ENCODE measurements around the gene KIRREL1. TPM values are rescaled to one million over a fixed set of nuclear protein-coding genes. Genes with fewer than 3 reads are reported as not detected.

Gene KIRREL1
- total RNA-seq, 1 donor, result 174 TPM

- peaks cover 47% of the 10 kb centered on the region for H4K20me1 ChIP-seq (ENCODE audit: insufficient read depth, low read length)
- no peak overlapping the region for H3K4me2 ChIP-seq (ENCODE audit: insufficient read depth, low read length)
- peaks cover 35% of the 10 kb centered on the region for H3K4me1 ChIP-seq (ENCODE audit: insufficient read depth, low read length)
- no peak for DNase-seq (ENCODE audit: insufficient read length, low spot score, missing footprints)
- H3K27me3 ChIP-seq (ENCODE audit: insufficient read depth, low read length), result no peaks in the 10 kb centered on the region
- no peaks in the 10 kb centered on the region for H3K9me3 ChIP-seq (ENCODE audit: low read depth, low read length)
- no peak overlapping the region for H2AFZ ChIP-seq (ENCODE audit: low read length)
- H3K4me3 ChIP-seq (ENCODE audit: insufficient read depth, low read length), result no peak overlapping the region
- peaks cover 31% of the 10 kb centered on the region for H3K36me3 ChIP-seq (ENCODE audit: insufficient read depth, low read length)
- peaks cover 90% of the 10 kb centered on the region for H3K79me2 ChIP-seq (ENCODE audit: insufficient read depth, low read length)
- no peak overlapping the region for H3K27ac ChIP-seq (ENCODE audit: low read depth, low read length)
- TF ChIP-seq, protein P1, sequence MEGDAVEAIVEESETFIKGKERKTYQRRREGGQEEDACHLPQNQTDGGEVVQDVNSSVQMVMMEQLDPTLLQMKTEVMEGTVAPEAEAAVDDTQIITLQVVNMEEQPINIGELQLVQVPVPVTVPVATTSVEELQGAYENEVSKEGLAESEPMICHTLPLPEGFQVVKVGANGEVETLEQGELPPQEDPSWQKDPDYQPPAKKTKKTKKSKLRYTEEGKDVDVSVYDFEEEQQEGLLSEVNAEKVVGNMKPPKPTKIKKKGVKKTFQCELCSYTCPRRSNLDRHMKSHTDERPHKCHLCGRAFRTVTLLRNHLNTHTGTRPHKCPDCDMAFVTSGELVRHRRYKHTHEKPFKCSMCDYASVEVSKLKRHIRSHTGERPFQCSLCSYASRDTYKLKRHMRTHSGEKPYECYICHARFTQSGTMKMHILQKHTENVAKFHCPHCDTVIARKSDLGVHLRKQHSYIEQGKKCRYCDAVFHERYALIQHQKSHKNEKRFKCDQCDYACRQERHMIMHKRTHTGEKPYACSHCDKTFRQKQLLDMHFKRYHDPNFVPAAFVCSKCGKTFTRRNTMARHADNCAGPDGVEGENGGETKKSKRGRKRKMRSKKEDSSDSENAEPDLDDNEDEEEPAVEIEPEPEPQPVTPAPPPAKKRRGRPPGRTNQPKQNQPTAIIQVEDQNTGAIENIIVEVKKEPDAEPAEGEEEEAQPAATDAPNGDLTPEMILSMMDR (IDR thresholded peaks at IDR 0.05; ENCODE audit: extremely low read depth, low read depth, low read length), result no peak
Observed at GRCh38 chr1:158035014-158035413, 41.6 kb downstream of the KIRREL1 start.

DNA sequence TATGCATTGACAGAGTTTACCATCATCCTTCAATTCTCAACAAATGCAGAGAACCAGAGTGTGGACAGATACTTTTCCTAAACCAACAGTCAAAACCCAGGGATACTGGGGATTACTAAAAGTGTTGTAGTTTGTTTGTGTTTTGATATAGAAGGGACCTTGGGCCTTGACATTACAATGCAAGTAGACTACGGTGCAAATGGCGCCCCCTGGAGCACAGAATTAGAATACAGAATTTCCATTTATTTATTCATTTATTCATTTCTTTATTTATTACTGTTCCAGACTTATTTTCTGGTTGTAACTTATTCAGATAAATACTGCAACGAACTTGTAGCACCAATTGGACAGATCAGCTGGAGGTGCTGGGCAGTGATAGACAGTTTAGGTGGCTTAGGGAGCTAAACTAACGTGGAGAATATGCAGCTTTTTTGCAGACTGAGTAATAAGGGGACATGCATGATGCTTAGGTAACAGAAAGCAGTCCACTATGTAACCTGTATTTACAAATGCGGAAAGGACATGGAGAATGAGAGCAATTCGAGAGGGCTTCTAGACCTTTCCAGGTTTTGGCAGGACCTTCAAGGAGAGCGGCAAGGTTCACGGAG lies 42.6 kb downstream of the KIRREL1 start:
- Histone ChIP-seq H3K4me1 (ENCODE audit: insufficient read depth, low read length) (peaks cover 35% of the 10 kb centered on the region), H4K20me1 (ENCODE audit: insufficient read depth, low read length) (peaks cover 57% of the 10 kb centered on the region), H3K4me2 (ENCODE audit: insufficient read depth, low read length) (no peak overlapping the region), H2AFZ (ENCODE audit: low read length) (no peak overlapping the region), H3K36me3 (ENCODE audit: insufficient read depth, low read length) (peaks cover 22% of the 10 kb centered on the region), H3K27ac (ENCODE audit: low read depth, low read length) (peak overlapping the region; percentile 4), H3K27me3 (ENCODE audit: insufficient read depth, low read length) (no peaks in the 10 kb centered on the region), H3K9me3 (ENCODE audit: low read depth, low read length) (no peaks in the 10 kb centered on the region), H3K4me3 (ENCODE audit: insufficient read depth, low read length) (no peak overlapping the region), H3K79me2 (ENCODE audit: insufficient read depth, low read length) (peaks cover 90% of the 10 kb centered on the region)
- TF ChIP-seq, protein P1 (IDR thresholded peaks at IDR 0.05; ENCODE audit: extremely low read depth, low read depth, low read length), result peak; percentile 83
- DNase-seq (ENCODE audit: insufficient read length, low spot score, missing footprints), result no peak

- H3K79me2 ChIP-seq (ENCODE audit: insufficient read depth, low read length), result peaks cover 90% of the 10 kb centered on the region
- peaks cover 12% of the 10 kb centered on the region for H3K36me3 ChIP-seq (ENCODE audit: insufficient read depth, low read length)
- peaks cover 35% of the 10 kb centered on the region for H3K4me1 ChIP-seq (ENCODE audit: insufficient read depth, low read length)
- TF ChIP-seq, protein P1 (IDR thresholded peaks at IDR 0.05; ENCODE audit: extremely low read depth, low read depth, low read length), result no peak
- H3K4me3 ChIP-seq (ENCODE audit: insufficient read depth, low read length), result no peak overlapping the region
- H4K20me1 ChIP-seq (ENCODE audit: insufficient read depth, low read length), result peaks cover 64% of the 10 kb centered on the region
- DNase-seq (ENCODE audit: insufficient read length, low spot score, missing footprints), result no peak
- H2AFZ ChIP-seq (ENCODE audit: low read length), result no peak overlapping the region
- no peaks in the 10 kb centered on the region for H3K27me3 ChIP-seq (ENCODE audit: insufficient read depth, low read length)
- H3K4me2 ChIP-seq (ENCODE audit: insufficient read depth, low read length), result peak overlapping the region; percentile 47
- H3K9me3 ChIP-seq (ENCODE audit: low read depth, low read length), result no peaks in the 10 kb centered on the region
- peak overlapping the region; percentile 50 for H3K27ac ChIP-seq (ENCODE audit: low read depth, low read length)
Observed at GRCh38 chr1:158037008-158037865, 43.8 kb downstream of the KIRREL1 start.

DNA sequence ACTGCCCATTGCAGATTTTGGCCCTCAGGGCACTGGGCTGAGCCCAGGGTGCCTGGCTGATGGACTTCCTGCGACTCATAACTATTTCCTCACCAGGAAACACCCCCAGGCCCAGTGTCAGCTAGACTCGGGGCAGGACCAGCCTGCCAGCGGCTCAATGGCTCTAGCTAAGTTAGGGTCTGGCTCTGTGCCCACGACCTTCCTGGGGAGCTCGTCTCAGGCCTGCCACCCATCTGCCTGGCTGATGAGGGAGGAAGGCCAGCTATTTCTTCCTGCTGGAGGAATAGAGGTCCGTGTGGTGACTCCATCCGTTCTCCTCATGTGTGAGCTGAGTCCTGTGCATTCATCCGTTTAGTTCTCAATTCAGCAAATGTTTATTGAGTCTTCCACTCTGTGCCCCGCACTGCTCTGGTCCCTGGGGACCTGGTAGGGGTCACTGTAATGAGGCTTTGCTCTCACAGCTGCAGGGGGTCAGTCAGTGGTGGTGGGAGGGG lies 44.5 kb downstream of the KIRREL1 start:
- TF ChIP-seq, protein P1 (IDR thresholded peaks at IDR 0.05; ENCODE audit: extremely low read depth, low read depth, low read length), result no peak
- H3K27ac ChIP-seq (ENCODE audit: low read depth, low read length), result peak overlapping the region; percentile 50
- H2AFZ ChIP-seq (ENCODE audit: low read length), result no peak overlapping the region
- H3K4me2 ChIP-seq (ENCODE audit: insufficient read depth, low read length), result peak overlapping the region; percentile 47
- peaks cover 67% of the 10 kb centered on the region for H4K20me1 ChIP-seq (ENCODE audit: insufficient read depth, low read length)
- no peaks in the 10 kb centered on the region for H3K9me3 ChIP-seq (ENCODE audit: low read depth, low read length)
- H3K36me3 ChIP-seq (ENCODE audit: insufficient read depth, low read length), result peaks cover 9% of the 10 kb centered on the region
- H3K4me3 ChIP-seq (ENCODE audit: insufficient read depth, low read length), result peak overlapping the region; percentile 17
- no peaks in the 10 kb centered on the region for H3K27me3 ChIP-seq (ENCODE audit: insufficient read depth, low read length)
- no peak for DNase-seq (ENCODE audit: insufficient read length, low spot score, missing footprints)
- peaks cover 35% of the 10 kb centered on the region for H3K4me1 ChIP-seq (ENCODE audit: insufficient read depth, low read length)
- peaks cover 89% of the 10 kb centered on the region for H3K79me2 ChIP-seq (ENCODE audit: insufficient read depth, low read length)
